Lower leg skin (tissue), 3 donors: ENCODE results near the gene GAL.

Source experiments
- CTCF ChIP-seq, 3 donors: fragments of 450-650 bp; IDR thresholded peaks; one replicate each; pipeline ENCODE4 v1.5.1; 2016; ENCODE audit warnings: antibody characterized with exemption in 3 of 3, mild to moderate bottlenecking in 3 of 3, moderate library complexity in 2 of 3
- POLR2A ChIP-seq, 2 donors: fragments of 450-650 bp; IDR thresholded peaks; one replicate each; pipeline ENCODE4 v1.6.1; 2016 to 2017; ENCODE audit warnings: antibody characterized with exemption in 2 of 2, mild to moderate bottlenecking in 1 of 2, moderate library complexity in 1 of 2

- TF ChIP-seq CTCF (IDR thresholded peaks at IDR 0.05) (no peak), POLR2A (IDR thresholded peaks at IDR 0.05) (no peak)
These were observed at the start of gene GAL for GRCh38 chr11:68684385-68685356.
